ENCODE results near the gene LMTK3.

The LMTK3 gene

GRCh38 chr19:48511800-48512503 lies at the start of gene LMTK3:
LMTK3 (minus strand) TSS chr19:48511835; CDS start chr19:48511576, 259 bp downstream.
- no peak for DNase-seq (ENCODE audit: low read depth, low spot score)
- H3K27ac ChIP-seq = no peak within 1 kb of the TSS

- H3K27ac ChIP-seq = no peak overlapping the region
Measured at GRCh38 chr19:48561412-48561811, 49.8 kb upstream of the LMTK3 start.

GRCh38 chr19:48560095-48560530 lies 48.5 kb upstream of the LMTK3 start:
- DNase-seq (ENCODE audit: low read depth, low spot score) = no peak
- no peak overlapping the region for H3K27ac ChIP-seq

More at GRCh38 chr19:48561412-48561811, 49.8 kb upstream of the LMTK3 start:
- no peak for DNase-seq (ENCODE audit: low read depth, low spot score)

GRCh38 chr19:48558018-48558684 lies 46.5 kb upstream of the LMTK3 start:
- H3K27ac ChIP-seq = peak overlapping the region; percentile 78

GRCh38 chr19:48556825-48557224 lies 45.2 kb upstream of the LMTK3 start:
- H3K27ac ChIP-seq = peak overlapping the region; percentile 78
- no peak for DNase-seq (ENCODE audit: low read depth, low spot score)

More at GRCh38 chr19:48558018-48558684, 46.5 kb upstream of the LMTK3 start:
- DNase-seq (ENCODE audit: low read depth, low spot score) = peak; percentile 58

GRCh38 chr19:48556163-48556562 lies 44.5 kb upstream of the LMTK3 start:
- peak overlapping the region; percentile 78 for H3K27ac ChIP-seq
- DNase-seq (ENCODE audit: low read depth, low spot score) = no peak

GRCh38 chr19:48554385-48555091 lies 42.9 kb upstream of the LMTK3 start:
- peak overlapping the region; percentile 78 for H3K27ac ChIP-seq
- no peak for DNase-seq (ENCODE audit: low read depth, low spot score)

GRCh38 chr19:48553676-48554384 lies 42.2 kb upstream of the LMTK3 start:
- no peak for DNase-seq (ENCODE audit: low read depth, low spot score)
- H3K27ac ChIP-seq = peak overlapping the region; percentile 78

- peak overlapping the region; percentile 78 for H3K27ac ChIP-seq
Measured at GRCh38 chr19:48552406-48553322, 41.0 kb upstream of the LMTK3 start.

GRCh38 chr19:48551437-48552302 lies 40.0 kb upstream of the LMTK3 start, which contains the start of gene SULT2B1:
SULT2B1 (plus strand) TSS chr19:48552172; CDS start chr19:48552253, 81 bp downstream.
- H3K27ac ChIP-seq = peak within 1 kb of the TSS; percentile 78
- no peak for DNase-seq (ENCODE audit: low read depth, low spot score)

More at GRCh38 chr19:48552406-48553322, 41.0 kb upstream of the LMTK3 start:
- no peak for DNase-seq (ENCODE audit: low read depth, low spot score)

- DNase-seq (ENCODE audit: low read depth, low spot score) = no peak
- no peak overlapping the region for H3K27ac ChIP-seq
Measured at GRCh38 chr19:48549380-48549779, 37.7 kb upstream of the LMTK3 start.

- no peak for DNase-seq (ENCODE audit: low read depth, low spot score)
- H3K27ac ChIP-seq = no peak overlapping the region
Measured at GRCh38 chr19:48548253-48548911, 36.7 kb upstream of the LMTK3 start.

GRCh38 chr19:48547722-48548121 lies 36.1 kb upstream of the LMTK3 start:
- no peak overlapping the region for H3K27ac ChIP-seq

GRCh38 chr19:48544856-48545750 lies 33.5 kb upstream of the LMTK3 start:
- H3K27ac ChIP-seq = peak overlapping the region; percentile 13
- DNase-seq (ENCODE audit: low read depth, low spot score) = no peak

More at GRCh38 chr19:48547722-48548121, 36.1 kb upstream of the LMTK3 start:
- DNase-seq (ENCODE audit: low read depth, low spot score) = no peak

GRCh38 chr19:48543121-48543710 lies 31.6 kb upstream of the LMTK3 start:
- peak; percentile 64 for DNase-seq (ENCODE audit: low read depth, low spot score)
- H3K27ac ChIP-seq = peak overlapping the region; percentile 49

GRCh38 chr19:48541813-48542212 lies 30.2 kb upstream of the LMTK3 start:
- H3K27ac ChIP-seq = no peak overlapping the region
- no peak for DNase-seq (ENCODE audit: low read depth, low spot score)

Measured in epithelial cell of prostate (primary cell).